Activated naive CD8-positive, alpha-beta T cell treated with anti-CD3 and anti-CD28 coated beads for 36 hours (primary cell): ENCODE results near the gene MYH6. TPM values are rescaled to one million over a fixed set of nuclear protein-coding genes. Genes with fewer than 3 reads are reported as not detected.
"Not testable (repeated sequence)": the region's sequence is repeated elsewhere in the genome, so short reads cannot be mapped to it uniquely, and the experiment has no call there.

Experiments used
- DNase-seq: peaks from one replicate; pipeline ENCODE4 v3.0.0; 2021
- H3K27ac Mint-ChIP-seq: one replicate; pipeline ENCODE4 v1.8.0; 2022; ENCODE audit warnings: mild to moderate bottlenecking, moderate library complexity, mixed read lengths
- H3K27me3 Mint-ChIP-seq: one replicate; pipeline ENCODE4 v1.8.0; 2022; ENCODE audit warnings: mild to moderate bottlenecking, mixed read lengths
- H3K36me3 Mint-ChIP-seq: one replicate; pipeline ENCODE4 v1.8.0; 2021; ENCODE audit warnings: mild to moderate bottlenecking, mixed read lengths
- H3K4me1 Mint-ChIP-seq: one replicate; pipeline ENCODE4 v1.8.0; 2021; ENCODE audit warnings: mixed read lengths
- H3K4me3 Mint-ChIP-seq: one replicate; pipeline ENCODE4 v1.8.0; 2022; ENCODE audit warnings: mild to moderate bottlenecking, moderate library complexity, mixed read lengths
- H3K9me3 Mint-ChIP-seq: one replicate; pipeline ENCODE4 v1.8.0; 2022; ENCODE audit warnings: mixed read lengths
- total RNA-seq, 2 experiments: library from RNA; stranded (reverse); gene quantifications; one replicate each; pipeline ENCODE4 v1.2.3, GENCODE V29; 2021

Gene MYH6
- total RNA-seq, 2 experiments from 2014 or later: not detected

GRCh38 chr14:23399591-23399990, 8.5 kb downstream of the MYH6 start:
- no peak overlapping the region for H3K4me3 Mint-ChIP-seq
- no peak overlapping the region for H3K27ac Mint-ChIP-seq
- no peaks in the 10 kb centered on the region for H3K9me3 Mint-ChIP-seq
- H3K27me3 Mint-ChIP-seq: no peaks in the 10 kb centered on the region
- no peak for DNase-seq
- no peaks in the 10 kb centered on the region for H3K36me3 Mint-ChIP-seq
- no peaks in the 10 kb centered on the region for H3K4me1 Mint-ChIP-seq

GRCh38 chr14:23399136-23399535, 8.9 kb downstream of the MYH6 start:
- no peaks in the 10 kb centered on the region for H3K27me3 Mint-ChIP-seq
- no peaks in the 10 kb centered on the region for H3K4me1 Mint-ChIP-seq
- no peaks in the 10 kb centered on the region for H3K36me3 Mint-ChIP-seq
- no peak overlapping the region for H3K4me3 Mint-ChIP-seq
- H3K9me3 Mint-ChIP-seq: no peaks in the 10 kb centered on the region
- no peak overlapping the region for H3K27ac Mint-ChIP-seq
- DNase-seq: no peak

- no peak overlapping the region for H3K27ac Mint-ChIP-seq
- no peaks in the 10 kb centered on the region for H3K4me1 Mint-ChIP-seq
- no peaks in the 10 kb centered on the region for H3K27me3 Mint-ChIP-seq
- DNase-seq: no peak
- H3K36me3 Mint-ChIP-seq: no peaks in the 10 kb centered on the region
- H3K9me3 Mint-ChIP-seq: no peaks in the 10 kb centered on the region
- no peak overlapping the region for H3K4me3 Mint-ChIP-seq
Measured at GRCh38 chr14:23398348-23398747, 9.7 kb downstream of the MYH6 start.

GRCh38 chr14:23396781-23397407, 11.2 kb downstream of the MYH6 start:
- Mint-ChIP-seq H3K9me3 (no peaks in the 10 kb centered on the region), H3K4me1 (no peaks in the 10 kb centered on the region), H3K36me3 (no peaks in the 10 kb centered on the region), H3K4me3 (no peak overlapping the region), H3K27me3 (no peaks in the 10 kb centered on the region), H3K27ac (no peak overlapping the region)
- DNase-seq: no peak

GRCh38 chr14:23396126-23396525, 11.9 kb downstream of the MYH6 start:
- Mint-ChIP-seq H3K27me3 (no peaks in the 10 kb centered on the region), H3K27ac (no peak overlapping the region), H3K36me3 (no peaks in the 10 kb centered on the region), H3K9me3 (no peaks in the 10 kb centered on the region), H3K4me1 (no peaks in the 10 kb centered on the region), H3K4me3 (no peak overlapping the region)
- DNase-seq: no peak

GRCh38 chr14:23392613-23393012, 15.5 kb downstream of the MYH6 start:
- H3K27ac Mint-ChIP-seq: no peak overlapping the region
- no peaks in the 10 kb centered on the region for H3K9me3 Mint-ChIP-seq
- H3K36me3 Mint-ChIP-seq: no peaks in the 10 kb centered on the region
- no peaks in the 10 kb centered on the region for H3K4me1 Mint-ChIP-seq
- DNase-seq: no peak
- no peak overlapping the region for H3K4me3 Mint-ChIP-seq
- no peaks in the 10 kb centered on the region for H3K27me3 Mint-ChIP-seq

- H3K36me3 Mint-ChIP-seq, H3K27ac Mint-ChIP-seq, H3K27me3 Mint-ChIP-seq, H3K4me1 Mint-ChIP-seq, H3K4me3 Mint-ChIP-seq, DNase-seq, H3K9me3 Mint-ChIP-seq: not testable (repeated sequence)
Measured at GRCh38 chr14:23389871-23390270, 18.2 kb downstream of the MYH6 start.

- no peak overlapping the region for H3K4me3 Mint-ChIP-seq
- no peaks in the 10 kb centered on the region for H3K4me1 Mint-ChIP-seq
- H3K27me3 Mint-ChIP-seq: no peaks in the 10 kb centered on the region
- no peaks in the 10 kb centered on the region for H3K9me3 Mint-ChIP-seq
- DNase-seq: no peak
- H3K27ac Mint-ChIP-seq: no peak overlapping the region
- no peaks in the 10 kb centered on the region for H3K36me3 Mint-ChIP-seq
Measured at GRCh38 chr14:23389396-23389795, 18.7 kb downstream of the MYH6 start.

GRCh38 chr14:23388996-23389395, 19.1 kb downstream of the MYH6 start:
- no peaks in the 10 kb centered on the region for H3K9me3 Mint-ChIP-seq
- H3K4me1 Mint-ChIP-seq: no peaks in the 10 kb centered on the region
- no peaks in the 10 kb centered on the region for H3K27me3 Mint-ChIP-seq
- no peak overlapping the region for H3K27ac Mint-ChIP-seq
- no peak overlapping the region for H3K4me3 Mint-ChIP-seq
- DNase-seq: no peak
- no peaks in the 10 kb centered on the region for H3K36me3 Mint-ChIP-seq

GRCh38 chr14:23387916-23388882, 19.9 kb downstream of the MYH6 start:
- Mint-ChIP-seq H3K27ac (no peak overlapping the region), H3K4me3 (no peak overlapping the region), H3K36me3 (no peaks in the 10 kb centered on the region), H3K4me1 (no peaks in the 10 kb centered on the region), H3K9me3 (no peaks in the 10 kb centered on the region), H3K27me3 (no peaks in the 10 kb centered on the region)
- no peak for DNase-seq

- Mint-ChIP-seq H3K9me3 (no peaks in the 10 kb centered on the region), H3K27me3 (peaks cover 8% of the 10 kb centered on the region), H3K4me1 (no peaks in the 10 kb centered on the region), H3K27ac (no peak overlapping the region), H3K36me3 (no peaks in the 10 kb centered on the region), H3K4me3 (no peak overlapping the region)
- no peak for DNase-seq
Measured at GRCh38 chr14:23386999-23387398, 21.1 kb downstream of the MYH6 start.

- H3K4me1 Mint-ChIP-seq, DNase-seq, H3K27me3 Mint-ChIP-seq, H3K9me3 Mint-ChIP-seq, H3K27ac Mint-ChIP-seq, H3K4me3 Mint-ChIP-seq, H3K36me3 Mint-ChIP-seq: not testable (repeated sequence)
Measured at GRCh38 chr14:23386266-23386657, 21.8 kb downstream of the MYH6 start.

GRCh38 chr14:23385642-23386265, 22.3 kb downstream of the MYH6 start:
- no peak overlapping the region for H3K27ac Mint-ChIP-seq
- H3K4me3 Mint-ChIP-seq: no peak overlapping the region
- peaks cover 9% of the 10 kb centered on the region for H3K27me3 Mint-ChIP-seq
- no peaks in the 10 kb centered on the region for H3K36me3 Mint-ChIP-seq
- H3K9me3 Mint-ChIP-seq: no peaks in the 10 kb centered on the region
- DNase-seq: no peak
- no peaks in the 10 kb centered on the region for H3K4me1 Mint-ChIP-seq

GRCh38 chr14:23385244-23385641, 22.8 kb downstream of the MYH6 start:
- H3K36me3 Mint-ChIP-seq: no peaks in the 10 kb centered on the region
- DNase-seq: no peak
- H3K4me3 Mint-ChIP-seq: no peak overlapping the region
- no peak overlapping the region for H3K27ac Mint-ChIP-seq
- peaks cover 9% of the 10 kb centered on the region for H3K27me3 Mint-ChIP-seq
- H3K4me1 Mint-ChIP-seq: no peaks in the 10 kb centered on the region
- H3K9me3 Mint-ChIP-seq: no peaks in the 10 kb centered on the region

- H3K4me1 Mint-ChIP-seq: no peaks in the 10 kb centered on the region
- no peak for DNase-seq
- H3K36me3 Mint-ChIP-seq: no peaks in the 10 kb centered on the region
- H3K4me3 Mint-ChIP-seq: no peak overlapping the region
- no peaks in the 10 kb centered on the region for H3K9me3 Mint-ChIP-seq
- H3K27ac Mint-ChIP-seq: no peak overlapping the region
- peaks cover 9% of the 10 kb centered on the region for H3K27me3 Mint-ChIP-seq
Measured at GRCh38 chr14:23384364-23385080, 23.6 kb downstream of the MYH6 start.
